Mammary epithelial cell (primary cell): Measurements from ENCODE around the gene MAP2K3.

ENCODE experiments used
- EZH2 ChIP-seq: IDR thresholded peaks from 2 replicates; pipeline ENCODE4 v1.6.1; 2012; ENCODE audit warnings: low read length, inconsistent platforms, borderline replicate concordance
- TF ChIP-seq, protein P1 (sequence below), 2 donors: IDR thresholded peaks in 1 of 2; conservative IDR thresholded peaks in 1 of 2; 2 replicates each; pipeline ENCODE4 v1.5.1; 2011 to 2012; ENCODE audit warnings: inconsistent platforms in 2 of 2, low read length in 2 of 2, mild to moderate bottlenecking in 2 of 2, control low read depth in 1 of 2, low read depth in 1 of 2; ENCODE audit not compliant: insufficient read depth in 1 of 2; ENCODE audit errors: extremely low read depth in 1 of 2

GRCh38 chr17:21339011-21339410 lies 54.5 kb downstream of the MAP2K3 start:
- TF ChIP-seq, protein P1, sequence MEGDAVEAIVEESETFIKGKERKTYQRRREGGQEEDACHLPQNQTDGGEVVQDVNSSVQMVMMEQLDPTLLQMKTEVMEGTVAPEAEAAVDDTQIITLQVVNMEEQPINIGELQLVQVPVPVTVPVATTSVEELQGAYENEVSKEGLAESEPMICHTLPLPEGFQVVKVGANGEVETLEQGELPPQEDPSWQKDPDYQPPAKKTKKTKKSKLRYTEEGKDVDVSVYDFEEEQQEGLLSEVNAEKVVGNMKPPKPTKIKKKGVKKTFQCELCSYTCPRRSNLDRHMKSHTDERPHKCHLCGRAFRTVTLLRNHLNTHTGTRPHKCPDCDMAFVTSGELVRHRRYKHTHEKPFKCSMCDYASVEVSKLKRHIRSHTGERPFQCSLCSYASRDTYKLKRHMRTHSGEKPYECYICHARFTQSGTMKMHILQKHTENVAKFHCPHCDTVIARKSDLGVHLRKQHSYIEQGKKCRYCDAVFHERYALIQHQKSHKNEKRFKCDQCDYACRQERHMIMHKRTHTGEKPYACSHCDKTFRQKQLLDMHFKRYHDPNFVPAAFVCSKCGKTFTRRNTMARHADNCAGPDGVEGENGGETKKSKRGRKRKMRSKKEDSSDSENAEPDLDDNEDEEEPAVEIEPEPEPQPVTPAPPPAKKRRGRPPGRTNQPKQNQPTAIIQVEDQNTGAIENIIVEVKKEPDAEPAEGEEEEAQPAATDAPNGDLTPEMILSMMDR (conservative IDR thresholded peaks at IDR 0.05 in 1 of 2, IDR thresholded peaks at IDR 0.05 in 1 of 2; ENCODE audit: extremely low read depth in 1 of 2, insufficient read depth in 1 of 2, low read depth in 1 of 2, low read length in 2 of 2): no peak
- TF ChIP-seq EZH2: no peak
